Measurements from ENCODE around the gene MSH5. TPM values are rescaled to one million over a fixed set of nuclear protein-coding genes. Genes with fewer than 3 reads are reported as not detected.
A peak's percentile ranks its signal among the peaks of the same experiment; 100 is the strongest.

The MSH5 gene
- total and polyA plus RNA-seq, 9 of the 15 experiments (the other 6 are each of a cell fraction or from before 2014, with no cell fraction given) = 12.5 to 104 (median 46.6) TPM

GRCh38 chr6:31776989-31777666 lies 37.3 kb downstream of the MSH5 start, which contains the start of gene VWA7 (continued):
- TF ChIP-seq TBP (optimal IDR thresholded peaks at IDR 0.05; ENCODE audit: low read depth, low read length) = peak; percentile 67
- peak; percentile 70 to 75 for TF ChIP-seq NRF1 (conservative IDR thresholded peaks at IDR 0.05 in 1 of 2, IDR thresholded peaks at IDR 0.05 in 1 of 2)
- TF ChIP-seq ARNT (IDR thresholded peaks at IDR 0.05) = peak in 1 of 2 experiments; percentile 89
- TF ChIP-seq OTX1 (CRISPR knock-in tag; IDR thresholded peaks at IDR 0.05) = peak; percentile 78
- peak; percentile 55; the same call in 1 of the 2 replicates for TF ChIP-seq GABPA (tag; conservative IDR thresholded peaks at IDR 0.05; ENCODE audit: low read depth)
- peak; percentile 71; the same call in 1 of the 2 replicates for TF ChIP-seq STAT5A (IDR thresholded peaks at IDR 0.05; ENCODE audit: borderline replicate concordance, low read length)
- TF ChIP-seq, protein P1, sequence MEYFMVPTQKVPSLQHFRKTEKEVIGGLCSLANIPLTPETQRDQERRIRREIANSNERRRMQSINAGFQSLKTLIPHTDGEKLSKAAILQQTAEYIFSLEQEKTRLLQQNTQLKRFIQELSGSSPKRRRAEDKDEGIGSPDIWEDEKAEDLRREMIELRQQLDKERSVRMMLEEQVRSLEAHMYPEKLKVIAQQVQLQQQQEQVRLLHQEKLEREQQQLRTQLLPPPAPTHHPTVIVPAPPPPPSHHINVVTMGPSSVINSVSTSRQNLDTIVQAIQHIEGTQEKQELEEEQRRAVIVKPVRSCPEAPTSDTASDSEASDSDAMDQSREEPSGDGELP (CRISPR knock-in tag; IDR thresholded peaks at IDR 0.05; ENCODE audit: borderline replicate concordance) = peak; percentile 95
- peak; percentile 48; the same call in 1 of the 2 replicates for TF ChIP-seq ZNF384 (IDR thresholded peaks at IDR 0.05; ENCODE audit: low read depth, low read length)
- TF ChIP-seq ARID2 (IDR thresholded peaks at IDR 0.05) = no peak
- TF ChIP-seq EP300 (IDR thresholded peaks at IDR 0.05; ENCODE audit: low read length) = peak; percentile 88
- peak; percentile 80; the same call in 1 of the 2 replicates for TF ChIP-seq HDAC8 (tag; IDR thresholded peaks at IDR 0.05)
- TF ChIP-seq MITF (IDR thresholded peaks at IDR 0.05) = peak; percentile 94
- TF ChIP-seq ZNF165 (CRISPR knock-in tag; IDR thresholded peaks at IDR 0.05; ENCODE audit: borderline replicate concordance) = no peak; the same call in 1 of the 2 replicates
- no peak for TF ChIP-seq TFAM (CRISPR knock-in tag; conservative IDR thresholded peaks at IDR 0.05)
- peak; percentile 99 for TF ChIP-seq CREM (IDR thresholded peaks at IDR 0.05; ENCODE audit: low read depth)
- peak; percentile 84 for TF ChIP-seq BCOR (IDR thresholded peaks at IDR 0.05)
- TF ChIP-seq, protein P2, sequence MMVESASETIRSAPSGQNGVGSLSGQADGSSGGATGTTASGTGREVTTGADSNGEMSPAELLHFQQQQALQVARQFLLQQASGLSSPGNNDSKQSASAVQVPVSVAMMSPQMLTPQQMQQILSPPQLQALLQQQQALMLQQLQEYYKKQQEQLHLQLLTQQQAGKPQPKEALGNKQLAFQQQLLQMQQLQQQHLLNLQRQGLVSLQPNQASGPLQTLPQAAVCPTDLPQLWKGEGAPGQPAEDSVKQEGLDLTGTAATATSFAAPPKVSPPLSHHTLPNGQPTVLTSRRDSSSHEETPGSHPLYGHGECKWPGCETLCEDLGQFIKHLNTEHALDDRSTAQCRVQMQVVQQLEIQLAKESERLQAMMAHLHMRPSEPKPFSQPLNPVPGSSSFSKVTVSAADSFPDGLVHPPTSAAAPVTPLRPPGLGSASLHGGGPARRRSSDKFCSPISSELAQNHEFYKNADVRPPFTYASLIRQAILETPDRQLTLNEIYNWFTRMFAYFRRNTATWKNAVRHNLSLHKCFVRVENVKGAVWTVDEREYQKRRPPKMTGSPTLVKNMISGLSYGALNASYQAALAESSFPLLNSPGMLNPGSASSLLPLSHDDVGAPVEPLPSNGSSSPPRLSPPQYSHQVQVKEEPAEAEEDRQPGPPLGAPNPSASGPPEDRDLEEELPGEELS (CRISPR knock-in tag; IDR thresholded peaks at IDR 0.05; ENCODE audit: borderline replicate concordance) = peak; percentile 98
- TF ChIP-seq NFRKB (IDR thresholded peaks at IDR 0.05; ENCODE audit: low read depth) = no peak
- TF ChIP-seq, protein P3, sequence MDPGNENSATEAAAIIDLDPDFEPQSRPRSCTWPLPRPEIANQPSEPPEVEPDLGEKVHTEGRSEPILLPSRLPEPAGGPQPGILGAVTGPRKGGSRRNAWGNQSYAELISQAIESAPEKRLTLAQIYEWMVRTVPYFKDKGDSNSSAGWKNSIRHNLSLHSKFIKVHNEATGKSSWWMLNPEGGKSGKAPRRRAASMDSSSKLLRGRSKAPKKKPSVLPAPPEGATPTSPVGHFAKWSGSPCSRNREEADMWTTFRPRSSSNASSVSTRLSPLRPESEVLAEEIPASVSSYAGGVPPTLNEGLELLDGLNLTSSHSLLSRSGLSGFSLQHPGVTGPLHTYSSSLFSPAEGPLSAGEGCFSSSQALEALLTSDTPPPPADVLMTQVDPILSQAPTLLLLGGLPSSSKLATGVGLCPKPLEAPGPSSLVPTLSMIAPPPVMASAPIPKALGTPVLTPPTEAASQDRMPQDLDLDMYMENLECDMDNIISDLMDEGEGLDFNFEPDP (CRISPR knock-in tag; IDR thresholded peaks at IDR 0.05) = peak; percentile 44; the same call in 1 of the 2 replicates
